Activated CD4-positive, alpha-beta T cell treated with anti-CD3 and anti-CD28 coated beads, Interleukin-2, amount 10 ng/mL, durations not matched to agents 7 days and 5 days (primary cell): Measurements from ENCODE around the gene CYB5RL. TPM values are rescaled to one million over a fixed set of nuclear protein-coding genes. Genes with fewer than 3 reads are reported as not detected.

Experiments
- CTCF ChIA-PET: fragments of 350-600 bp; sonication (Branson Sonifier 250); formaldehyde crosslinking; loops from one replicate; lab custom pipeline; 2021; ENCODE audit warnings: antibody characterized with exemption; lab: Charles Lee
- POLR2A ChIA-PET: fragments of 350-600 bp; sonication (Branson Sonifier 250); formaldehyde crosslinking; loops from one replicate; lab custom pipeline; 2021; ENCODE audit warnings: antibody characterized with exemption; lab: Charles Lee
- DNase-seq: peaks from one replicate; pipeline ENCODE4 v3.0.0-alpha.2; 2020
- H3K27ac Mint-ChIP-seq: one replicate; pipeline ENCODE4 v1.8.0; 2021; ENCODE audit warnings: mild to moderate bottlenecking, moderate library complexity, mixed read lengths
- H3K27me3 Mint-ChIP-seq: one replicate; pipeline ENCODE4 v1.8.0; 2021; ENCODE audit warnings: mixed read lengths
- H3K36me3 Mint-ChIP-seq: one replicate; pipeline ENCODE4 v1.8.0; 2021; ENCODE audit warnings: low read depth, mixed read lengths
- H3K4me1 Mint-ChIP-seq: one replicate; pipeline ENCODE4 v1.8.0; 2021; ENCODE audit warnings: mixed read lengths
- H3K4me3 Mint-ChIP-seq: one replicate; pipeline ENCODE4 v1.8.0; 2021; ENCODE audit warnings: mild to moderate bottlenecking, moderate library complexity, mixed read lengths
- H3K9me3 Mint-ChIP-seq: one replicate; pipeline ENCODE4 v1.8.0; 2021; ENCODE audit warnings: mixed read lengths
- total RNA-seq, 2 experiments: library from RNA; stranded (reverse); gene quantifications; one replicate each; pipeline ENCODE4 v1.2.3, GENCODE V29; 2021

Gene CYB5RL
- total RNA-seq, 2 experiments from 2014 or later, result 10.8 to 13.4 TPM

- peaks cover 44% of the 10 kb centered on the region for H3K36me3 Mint-ChIP-seq
- H3K27ac Mint-ChIP-seq, result no peak overlapping the region
- no peaks in the 10 kb centered on the region for H3K9me3 Mint-ChIP-seq
- CTCF ChIA-PET, result interaction anchor here (0.6 to 1.3 kb wide), 2 partner anchors 24 to 32 kb away, joined by 3 read pairs; no protein-coding TSS in a partner anchor
- H3K4me3 Mint-ChIP-seq, result no peak overlapping the region
- no peaks in the 10 kb centered on the region for H3K27me3 Mint-ChIP-seq
- peaks cover 37% of the 10 kb centered on the region for H3K4me1 Mint-ChIP-seq
- POLR2A ChIA-PET, result interaction anchor here (0.6 kb wide), 1 partner anchor 557 kb away, joined by 3 read pairs; no protein-coding TSS in a partner anchor
- no peak for DNase-seq
Observed at GRCh38 chr1:54204199-54204598, 4.4 kb upstream of the CYB5RL start.

GRCh38 chr1:54200519-54200997, 728 bp upstream of the CYB5RL start:
- Mint-ChIP-seq H3K36me3 (peaks cover 18% of the 10 kb centered on the region), H3K27me3 (no peaks in the 10 kb centered on the region), H3K27ac (peak overlapping the region; percentile 71), H3K4me3 (peak overlapping the region; percentile 83), H3K9me3 (no peaks in the 10 kb centered on the region), H3K4me1 (peaks cover 37% of the 10 kb centered on the region)
- no peak for DNase-seq
- CTCF ChIA-PET, result interaction anchor here (1.7 kb wide), 1 partner anchor 29 kb away, joined by 3 read pairs; no protein-coding TSS in a partner anchor
- POLR2A ChIA-PET, result no interaction called here

GRCh38 chr1:54199151-54199764, 572 bp downstream of the CYB5RL start:
- H3K36me3 Mint-ChIP-seq, result peaks cover 12% of the 10 kb centered on the region
- peak overlapping the region; percentile 10 for H3K27ac Mint-ChIP-seq
- no peaks in the 10 kb centered on the region for H3K27me3 Mint-ChIP-seq
- CTCF ChIA-PET, result interaction anchor here (0.8 to 1.7 kb wide), 6 partner anchors 11 to 290 kb away, joined by 3 to 5 read pairs (median 3); no protein-coding TSS in a partner anchor
- peaks cover 33% of the 10 kb centered on the region for H3K4me1 Mint-ChIP-seq
- POLR2A ChIA-PET, result no interaction called here
- no peaks in the 10 kb centered on the region for H3K9me3 Mint-ChIP-seq
- peak overlapping the region; percentile 83 for H3K4me3 Mint-ChIP-seq
- no peak for DNase-seq

GRCh38 chr1:54193453-54193852, 6.4 kb downstream of the CYB5RL start:
- H3K27ac Mint-ChIP-seq, result no peak overlapping the region
- H3K27me3 Mint-ChIP-seq, result no peaks in the 10 kb centered on the region
- H3K4me1 Mint-ChIP-seq, result no peaks in the 10 kb centered on the region
- no peak overlapping the region for H3K4me3 Mint-ChIP-seq
- no peaks in the 10 kb centered on the region for H3K9me3 Mint-ChIP-seq
- no peak for DNase-seq
- POLR2A ChIA-PET, result no interaction called here
- H3K36me3 Mint-ChIP-seq, result peaks cover 6% of the 10 kb centered on the region
- CTCF ChIA-PET, result interaction anchor here (0.6 kb wide), 1 partner anchor 240 kb away, joined by 3 read pairs; no protein-coding TSS in a partner anchor

GRCh38 chr1:54191525-54191924, 8.3 kb downstream of the CYB5RL start:
- H3K4me3 Mint-ChIP-seq, result no peak overlapping the region
- DNase-seq, result no peak
- no peaks in the 10 kb centered on the region for H3K4me1 Mint-ChIP-seq
- POLR2A ChIA-PET, result no interaction called here
- no peaks in the 10 kb centered on the region for H3K9me3 Mint-ChIP-seq
- CTCF ChIA-PET, result no interaction called here
- H3K27me3 Mint-ChIP-seq, result no peaks in the 10 kb centered on the region
- H3K36me3 Mint-ChIP-seq, result peaks cover 12% of the 10 kb centered on the region
- H3K27ac Mint-ChIP-seq, result no peak overlapping the region

GRCh38 chr1:54190526-54190925, 9.3 kb downstream of the CYB5RL start:
- Mint-ChIP-seq H3K27me3 (no peaks in the 10 kb centered on the region), H3K9me3 (no peaks in the 10 kb centered on the region), H3K4me1 (no peaks in the 10 kb centered on the region), H3K4me3 (no peak overlapping the region), H3K27ac (no peak overlapping the region), H3K36me3 (peaks cover 17% of the 10 kb centered on the region)
- ChIA-PET CTCF (interaction anchor here (1.2 to 1.8 kb wide), 2 partner anchors 9 to 299 kb away, joined by 3 to 5 read pairs; no protein-coding TSS in a partner anchor), POLR2A (no interaction called here)
- DNase-seq, result no peak

DNA sequence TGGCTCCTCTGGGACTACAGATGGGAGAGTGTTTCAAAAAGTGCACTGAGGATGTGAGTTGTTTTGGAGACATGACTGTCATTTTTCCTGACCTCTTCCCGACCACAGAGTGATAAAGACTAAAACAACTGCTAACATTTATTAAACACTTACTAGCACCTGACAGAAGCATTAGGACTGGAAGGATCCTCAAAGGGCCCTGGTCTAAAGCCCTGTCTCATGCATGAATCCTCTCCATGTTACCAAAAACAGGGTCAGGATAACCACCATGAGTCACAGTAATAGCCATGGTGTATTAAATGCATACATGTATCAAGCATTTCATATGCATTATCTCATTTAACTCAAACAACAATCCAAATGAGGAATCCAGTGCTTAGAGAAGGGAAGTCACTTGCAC, 11.5 kb downstream of the CYB5RL start:
- H3K4me1 Mint-ChIP-seq, result no peaks in the 10 kb centered on the region
- H3K27me3 Mint-ChIP-seq, result no peaks in the 10 kb centered on the region
- DNase-seq, result no peak
- ChIA-PET POLR2A (no interaction called here), CTCF (interaction anchor here (1.2 kb wide), 1 partner anchor 10 kb away, joined by 3 read pairs; no protein-coding TSS in a partner anchor)
- H3K4me3 Mint-ChIP-seq, result no peak overlapping the region
- H3K36me3 Mint-ChIP-seq, result peaks cover 20% of the 10 kb centered on the region
- H3K27ac Mint-ChIP-seq, result no peak overlapping the region
- no peaks in the 10 kb centered on the region for H3K9me3 Mint-ChIP-seq

- no peaks in the 10 kb centered on the region for H3K9me3 Mint-ChIP-seq
- no peaks in the 10 kb centered on the region for H3K27me3 Mint-ChIP-seq
- no peak for DNase-seq
- H3K4me3 Mint-ChIP-seq, result no peak overlapping the region
- H3K4me1 Mint-ChIP-seq, result no peaks in the 10 kb centered on the region
- ChIA-PET POLR2A (no interaction called here), CTCF (interaction anchor here (1.3 kb wide), 1 partner anchor 9 kb away, joined by 3 read pairs; no protein-coding TSS in a partner anchor)
- H3K27ac Mint-ChIP-seq, result no peak overlapping the region
- H3K36me3 Mint-ChIP-seq, result peaks cover 20% of the 10 kb centered on the region
Observed at GRCh38 chr1:54186056-54186455, 13.8 kb downstream of the CYB5RL start.

- H3K27me3 Mint-ChIP-seq, result no peaks in the 10 kb centered on the region
- no peak for DNase-seq
- no peaks in the 10 kb centered on the region for H3K9me3 Mint-ChIP-seq
- peaks cover 11% of the 10 kb centered on the region for H3K36me3 Mint-ChIP-seq
- no peaks in the 10 kb centered on the region for H3K4me1 Mint-ChIP-seq
- H3K27ac Mint-ChIP-seq, result no peak overlapping the region
- ChIA-PET POLR2A (no interaction called here), CTCF (interaction anchor here (0.5 to 1.9 kb wide), 9 partner anchors 9 to 335 kb away, joined by 3 to 5 read pairs (median 3); no protein-coding TSS in a partner anchor)
- no peak overlapping the region for H3K4me3 Mint-ChIP-seq
Observed at GRCh38 chr1:54180701-54181360, 19.0 kb downstream of the CYB5RL start.

DNA sequence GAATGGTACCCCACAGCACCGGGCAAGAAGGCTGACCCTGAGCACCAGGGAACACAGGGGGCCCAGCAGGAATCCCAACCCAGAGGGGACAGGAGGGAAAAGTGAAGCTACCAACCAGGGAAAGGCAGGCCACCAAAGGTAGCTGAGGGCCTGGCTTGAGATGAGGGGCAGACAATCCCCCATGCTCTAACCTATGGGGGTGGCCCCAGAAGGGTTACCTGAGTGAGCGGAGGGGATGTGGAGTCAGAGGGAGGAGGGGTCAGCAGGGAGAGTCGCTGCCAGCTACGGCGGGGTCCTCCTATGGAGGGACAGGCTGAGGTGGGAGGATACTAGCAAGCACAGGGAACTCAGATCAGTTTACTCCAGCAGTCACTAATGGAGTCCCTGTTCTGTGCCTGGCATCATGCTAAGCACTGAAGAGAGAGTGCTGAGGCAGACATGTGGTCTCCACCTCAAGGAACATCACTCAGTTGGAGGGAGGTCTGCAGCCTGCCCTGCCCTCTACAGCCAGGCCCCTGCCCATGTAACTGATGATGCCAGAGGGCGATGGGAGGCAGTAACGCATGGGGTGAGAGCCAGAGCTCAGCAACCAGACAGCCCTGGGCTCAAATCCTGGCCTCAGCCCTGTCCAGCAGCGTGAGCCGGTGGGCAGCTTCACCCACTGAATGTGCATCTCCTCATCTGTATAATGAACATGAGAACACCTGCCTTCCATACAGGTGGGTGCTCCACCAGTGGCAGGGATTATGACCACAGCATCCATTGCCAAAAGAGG, 21.3 kb downstream of the CYB5RL start:
- no peak overlapping the region for H3K4me3 Mint-ChIP-seq
- CTCF ChIA-PET, result interaction anchor here (0.8 to 1.2 kb wide), 2 partner anchors 10 to 208 kb away, joined by 3 read pairs; no protein-coding TSS in a partner anchor
- H3K27ac Mint-ChIP-seq, result no peak overlapping the region
- H3K36me3 Mint-ChIP-seq, result peaks cover 5% of the 10 kb centered on the region
- POLR2A ChIA-PET, result no interaction called here
- DNase-seq, result no peak
- no peaks in the 10 kb centered on the region for H3K27me3 Mint-ChIP-seq
- peaks cover 8% of the 10 kb centered on the region for H3K4me1 Mint-ChIP-seq
- H3K9me3 Mint-ChIP-seq, result no peaks in the 10 kb centered on the region

- POLR2A ChIA-PET, result no interaction called here
- Mint-ChIP-seq H3K36me3 (no peaks in the 10 kb centered on the region), H3K4me3 (no peak overlapping the region), H3K27ac (no peak overlapping the region), H3K27me3 (no peaks in the 10 kb centered on the region), H3K4me1 (peaks cover 13% of the 10 kb centered on the region), H3K9me3 (no peaks in the 10 kb centered on the region)
- no peak for DNase-seq
- CTCF ChIA-PET, result no interaction called here
Observed at GRCh38 chr1:54177726-54178125, 22.1 kb downstream of the CYB5RL start.

DNA sequence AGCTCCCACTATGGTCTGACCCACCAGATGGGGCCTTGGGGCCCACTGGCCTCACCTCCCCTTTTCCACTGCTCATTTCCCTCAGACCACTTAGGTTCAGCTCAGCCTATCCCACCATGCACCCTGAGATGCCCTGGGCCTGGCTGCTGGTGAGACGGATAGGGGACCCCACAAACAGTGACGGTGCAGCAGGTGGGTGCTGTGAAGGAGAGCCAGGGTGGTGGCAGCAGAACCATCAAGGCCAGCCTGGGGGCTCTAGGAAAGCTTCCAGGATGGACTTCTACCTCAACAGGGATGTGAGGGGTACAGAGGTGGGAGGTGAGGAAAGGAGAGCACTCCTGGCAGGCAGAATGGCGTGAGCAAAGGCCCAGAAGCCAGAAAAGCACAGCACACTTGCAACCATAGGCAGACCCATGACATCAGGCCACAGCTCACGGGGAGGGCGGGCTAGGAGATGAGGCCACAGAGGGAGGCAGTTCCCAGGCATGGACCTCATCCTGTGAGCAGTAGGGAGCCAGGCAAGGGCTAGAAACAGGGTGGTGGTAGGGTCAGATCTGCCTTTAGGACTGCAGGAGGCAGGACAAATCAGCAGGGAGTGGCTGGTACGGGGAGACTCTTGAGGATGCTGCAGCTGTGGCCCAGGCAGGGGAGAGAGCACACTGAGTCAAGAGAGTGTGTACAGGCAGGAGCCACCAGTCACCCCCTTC, 23.1 kb downstream of the CYB5RL start:
- ChIA-PET CTCF (no interaction called here), POLR2A (no interaction called here)
- peaks cover 15% of the 10 kb centered on the region for H3K4me1 Mint-ChIP-seq
- no peak for DNase-seq
- H3K27me3 Mint-ChIP-seq, result no peaks in the 10 kb centered on the region
- H3K36me3 Mint-ChIP-seq, result no peaks in the 10 kb centered on the region
- H3K27ac Mint-ChIP-seq, result no peak overlapping the region
- no peak overlapping the region for H3K4me3 Mint-ChIP-seq
- H3K9me3 Mint-ChIP-seq, result no peaks in the 10 kb centered on the region
